Kidney epithelial cell (primary cell): ENCODE results near the gene TUBGCP3. TPM values are rescaled to one million over a fixed set of nuclear protein-coding genes. Genes with fewer than 3 reads are reported as not detected.

Experiments
- DNase-seq: peaks from one replicate; pipeline ENCODE4 v3.0.0-alpha.2; 2010; ENCODE audit warnings: low read depth
- H3K27me3 ChIP-seq: 2 replicates; pipeline ENCODE4 v1.6.0; 2011; ENCODE audit warnings: low read length; ENCODE audit not compliant: control insufficient read depth, insufficient read depth
- H3K36me3 ChIP-seq: 2 replicates; pipeline ENCODE4 v1.5.1; 2011; ENCODE audit warnings: low read length; ENCODE audit not compliant: control insufficient read depth, insufficient read depth
- H3K4me3 ChIP-seq: 2 replicates; pipeline ENCODE4 v1.5.1; 2011; ENCODE audit warnings: low read depth, mild to moderate bottlenecking, control low read depth, low read length
- total RNA-seq: library from RNA; depleted of rRNA; stranded (reverse); fragments of >200 nt; gene quantifications from 2 replicates; pipeline ENCODE4 v1.2.3, GENCODE V29; 2015
- TF ChIP-seq, protein P1 (sequence below): IDR thresholded peaks from 2 replicates; pipeline ENCODE4 v1.5.1; 2011; ENCODE audit warnings: mild to moderate bottlenecking, moderate library complexity, low read length, control low read depth, inconsistent platforms; ENCODE audit not compliant: insufficient read depth, poor library complexity, severe bottlenecking

The TUBGCP3 gene
- total RNA-seq, 1 donor from 2014 or later: 18.0 TPM

DNA sequence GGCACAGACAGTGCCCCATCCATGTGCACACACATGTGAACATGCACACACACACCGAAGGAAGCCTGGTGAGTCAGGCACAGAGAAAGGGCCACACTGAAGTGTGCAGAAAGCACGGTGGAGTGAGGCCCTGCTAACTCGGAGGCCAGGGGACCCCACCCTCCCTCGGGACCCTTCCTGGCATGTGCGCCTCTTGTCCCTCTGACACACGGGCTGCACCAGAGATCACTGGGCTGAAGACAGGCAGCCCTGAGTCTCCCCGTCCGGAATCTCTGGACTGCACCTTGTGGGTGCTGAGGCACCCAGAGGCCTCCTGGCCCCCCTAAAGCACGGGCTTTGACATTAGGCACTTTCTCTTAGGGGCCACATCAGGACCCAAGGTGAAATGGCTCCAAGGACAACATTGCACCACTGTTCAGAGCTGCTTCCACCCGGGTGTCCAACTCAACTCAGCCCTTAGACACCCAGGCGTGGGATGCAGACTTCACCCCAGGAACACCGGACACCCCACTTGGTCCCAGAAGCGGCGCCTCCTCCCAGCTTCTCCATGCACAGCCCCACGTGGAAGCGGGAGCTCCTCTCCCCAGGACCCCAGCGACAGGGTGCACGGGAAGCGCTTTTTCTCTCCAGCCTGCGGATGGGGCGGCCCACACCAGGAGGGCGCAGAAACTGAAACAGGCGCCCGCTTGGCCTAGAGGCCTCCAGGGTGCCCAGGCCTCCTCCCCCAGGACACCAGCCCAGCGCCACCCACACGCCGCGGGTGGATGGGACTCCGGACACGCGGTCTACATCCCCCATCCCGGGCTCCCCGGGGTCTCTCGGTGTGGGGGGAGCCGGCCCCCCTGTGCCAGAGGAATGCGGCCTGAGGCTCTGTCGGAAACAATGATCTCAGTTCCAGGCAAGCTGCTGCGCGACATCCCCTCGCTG lies 121.6 kb downstream of the TUBGCP3 start:
- no peak for DNase-seq
- H3K4me3 ChIP-seq: no peak overlapping the region
- TF ChIP-seq, protein P1, sequence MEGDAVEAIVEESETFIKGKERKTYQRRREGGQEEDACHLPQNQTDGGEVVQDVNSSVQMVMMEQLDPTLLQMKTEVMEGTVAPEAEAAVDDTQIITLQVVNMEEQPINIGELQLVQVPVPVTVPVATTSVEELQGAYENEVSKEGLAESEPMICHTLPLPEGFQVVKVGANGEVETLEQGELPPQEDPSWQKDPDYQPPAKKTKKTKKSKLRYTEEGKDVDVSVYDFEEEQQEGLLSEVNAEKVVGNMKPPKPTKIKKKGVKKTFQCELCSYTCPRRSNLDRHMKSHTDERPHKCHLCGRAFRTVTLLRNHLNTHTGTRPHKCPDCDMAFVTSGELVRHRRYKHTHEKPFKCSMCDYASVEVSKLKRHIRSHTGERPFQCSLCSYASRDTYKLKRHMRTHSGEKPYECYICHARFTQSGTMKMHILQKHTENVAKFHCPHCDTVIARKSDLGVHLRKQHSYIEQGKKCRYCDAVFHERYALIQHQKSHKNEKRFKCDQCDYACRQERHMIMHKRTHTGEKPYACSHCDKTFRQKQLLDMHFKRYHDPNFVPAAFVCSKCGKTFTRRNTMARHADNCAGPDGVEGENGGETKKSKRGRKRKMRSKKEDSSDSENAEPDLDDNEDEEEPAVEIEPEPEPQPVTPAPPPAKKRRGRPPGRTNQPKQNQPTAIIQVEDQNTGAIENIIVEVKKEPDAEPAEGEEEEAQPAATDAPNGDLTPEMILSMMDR: no peak
- no peaks in the 10 kb centered on the region for H3K36me3 ChIP-seq
- no peaks in the 10 kb centered on the region for H3K27me3 ChIP-seq

DNA sequence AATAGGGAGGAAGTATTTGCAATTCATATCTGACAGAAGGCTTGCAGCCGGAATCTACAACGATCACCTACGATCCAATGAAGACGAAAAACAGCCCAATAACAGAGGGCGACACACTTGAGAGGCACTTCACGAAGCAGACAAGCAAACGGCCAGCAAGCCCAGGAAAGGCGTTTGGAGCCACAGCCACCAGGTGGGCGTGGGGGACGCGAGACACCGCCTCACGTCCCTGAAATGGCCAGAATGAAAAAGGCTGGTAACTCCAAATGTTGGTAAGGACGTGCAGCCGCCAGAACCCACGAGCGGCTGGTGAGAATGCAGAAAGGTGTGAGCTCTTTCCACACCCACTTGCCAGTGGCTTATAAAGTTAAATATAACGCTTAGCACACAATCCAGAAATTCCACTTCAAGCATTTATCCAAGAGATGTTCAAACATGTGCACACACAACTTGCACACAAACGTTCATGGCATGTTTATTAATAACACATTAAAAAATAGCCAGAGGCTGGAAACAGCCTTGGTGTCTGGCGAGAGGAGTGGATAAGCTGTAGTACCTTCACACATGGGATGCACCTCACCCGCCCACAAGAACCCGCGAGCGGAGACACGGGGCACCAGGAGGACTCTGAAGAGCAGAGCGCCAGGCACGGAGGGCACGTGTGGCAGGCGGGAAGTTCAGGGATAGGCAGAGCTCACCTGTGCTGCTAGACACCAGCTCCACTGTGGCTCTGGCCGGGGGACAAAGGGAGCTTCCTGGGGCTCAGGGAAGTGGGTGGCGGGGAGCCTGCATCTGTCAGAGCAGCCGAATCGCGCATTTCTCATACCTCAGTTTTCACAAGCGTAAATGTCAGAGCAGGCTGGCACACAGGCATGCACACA lies 122.5 kb downstream of the TUBGCP3 start:
- DNase-seq: no peak
- Histone ChIP-seq H3K36me3 (no peaks in the 10 kb centered on the region), H3K4me3 (no peak overlapping the region), H3K27me3 (no peaks in the 10 kb centered on the region)
- TF ChIP-seq, protein P1: no peak

DNA sequence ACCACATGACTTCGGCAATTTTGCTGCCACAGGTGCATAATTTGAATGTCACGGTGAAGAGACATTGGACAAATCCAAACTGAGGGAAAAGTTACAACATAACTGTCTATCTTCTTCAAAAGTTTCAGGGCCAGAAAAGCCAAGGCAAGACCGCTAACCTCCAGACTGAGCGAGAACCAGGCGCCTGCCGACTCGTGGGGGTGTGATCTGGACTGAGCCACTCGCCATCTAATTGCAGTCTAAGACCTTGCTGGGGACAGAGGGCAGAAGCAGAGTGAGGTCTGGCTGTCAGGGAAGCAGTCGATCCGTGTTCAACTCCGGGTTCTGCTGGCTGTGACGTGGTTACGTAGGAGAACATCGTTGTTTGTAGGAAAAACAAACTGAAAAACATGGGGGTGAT lies 123.2 kb downstream of the TUBGCP3 start:
- Histone ChIP-seq H3K27me3 (no peaks in the 10 kb centered on the region), H3K4me3 (no peak overlapping the region), H3K36me3 (no peaks in the 10 kb centered on the region)
- DNase-seq: no peak
- TF ChIP-seq, protein P1: no peak

DNA sequence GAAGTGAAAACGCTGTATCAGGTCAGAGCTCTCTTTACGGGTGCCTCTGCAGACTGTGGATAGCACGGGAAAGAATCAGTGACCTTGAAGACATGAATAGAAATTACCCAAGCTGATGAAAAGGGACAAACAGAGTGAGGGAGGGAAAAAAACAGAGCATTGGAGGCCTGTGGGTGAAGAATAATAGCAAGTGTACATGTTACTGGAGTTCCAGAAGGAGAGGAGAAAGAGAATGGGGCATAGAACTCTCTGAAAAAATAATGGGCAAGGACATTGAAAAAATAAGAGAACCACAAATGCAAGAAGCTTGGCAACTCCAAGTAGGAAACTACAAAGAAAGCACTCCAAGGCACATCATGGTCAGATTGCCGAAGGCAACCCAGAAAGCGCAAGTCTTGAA lies 125.5 kb downstream of the TUBGCP3 start:
- H3K4me3 ChIP-seq: no peak overlapping the region
- no peaks in the 10 kb centered on the region for H3K27me3 ChIP-seq
- DNase-seq: no peak
- TF ChIP-seq, protein P1: no peak
- no peaks in the 10 kb centered on the region for H3K36me3 ChIP-seq

DNA sequence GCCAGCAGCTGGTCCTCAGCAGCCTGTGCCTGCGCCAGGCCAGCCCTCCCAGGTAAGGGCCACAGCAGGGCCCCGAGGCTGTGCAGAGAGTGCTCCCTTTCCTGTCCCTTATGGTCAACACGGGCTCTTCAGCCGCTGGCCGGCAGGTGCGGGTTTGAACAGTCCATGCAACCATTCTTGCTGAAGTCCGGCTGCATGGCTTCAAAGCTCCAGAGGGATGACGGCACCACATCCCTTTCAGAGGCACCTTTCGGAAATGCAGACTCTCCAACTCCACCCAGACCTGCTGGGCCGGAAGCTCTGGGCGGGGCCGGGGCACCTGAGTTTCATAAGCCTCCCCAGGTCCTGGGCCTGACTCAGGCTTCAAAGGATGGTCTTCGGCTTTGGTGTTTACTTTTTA lies 130.5 kb downstream of the TUBGCP3 start:
- Histone ChIP-seq H3K27me3 (peaks cover 3% of the 10 kb centered on the region), H3K4me3 (no peak overlapping the region), H3K36me3 (no peaks in the 10 kb centered on the region)
- TF ChIP-seq, protein P1: no peak
- no peak for DNase-seq
